D721Med (cell line): ENCODE results near the gene ANKRD28.

Source experiments
- DNase-seq: peaks from one replicate; pipeline ENCODE4 v3.0.0; 2011; ENCODE audit warnings: low spot score; ENCODE audit not compliant: insufficient read length
- FAIRE-seq: peaks from 2 replicates; lab custom pipeline; 2011; peaks lifted over from hg19 to GRCh38; lab: Jason Lieb, UNC
- TF ChIP-seq, protein P1 (sequence below): IDR thresholded peaks from 2 replicates; pipeline ENCODE4 v1.5.1; 2012; ENCODE audit warnings: mild to moderate bottlenecking, control low read depth; ENCODE audit not compliant: insufficient read depth; ENCODE audit errors: missing control alignments

Gene ANKRD28

DNA sequence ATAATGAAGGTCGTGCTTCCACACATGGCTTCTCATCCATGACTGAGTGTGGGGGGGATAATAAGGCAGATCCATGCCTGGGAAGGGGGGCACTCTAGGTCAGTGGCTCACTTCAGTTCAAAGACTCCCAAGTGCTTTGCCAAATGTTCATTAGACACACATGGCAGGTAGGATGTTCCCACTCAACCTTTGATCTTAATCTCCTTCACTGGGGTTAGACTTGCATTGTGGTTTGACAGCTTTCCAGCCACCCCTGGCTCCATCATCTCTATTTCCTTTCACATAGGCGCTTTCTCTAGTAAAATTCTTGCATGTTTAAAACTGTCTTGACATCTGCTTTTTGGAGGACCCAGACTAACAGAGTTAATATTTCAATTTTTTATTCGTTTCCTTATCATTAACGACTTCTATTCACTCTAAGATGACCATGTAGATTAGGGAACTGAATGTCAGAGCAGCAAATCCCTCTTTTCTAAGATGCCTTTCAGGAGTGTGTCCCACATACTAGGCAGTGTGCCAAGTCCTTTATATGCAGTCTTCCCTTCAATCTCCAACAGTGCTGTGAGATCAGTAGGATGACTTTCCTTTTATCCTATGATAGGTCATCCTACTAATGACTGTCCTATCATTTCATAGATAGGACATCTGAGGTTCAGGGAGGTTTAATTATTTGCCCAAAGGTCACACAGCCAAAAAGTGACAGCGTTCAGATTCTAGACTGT lies 138.4 kb downstream of the ANKRD28 start:
- DNase-seq (no peak), FAIRE-seq (no peak)
- TF ChIP-seq, protein P1, sequence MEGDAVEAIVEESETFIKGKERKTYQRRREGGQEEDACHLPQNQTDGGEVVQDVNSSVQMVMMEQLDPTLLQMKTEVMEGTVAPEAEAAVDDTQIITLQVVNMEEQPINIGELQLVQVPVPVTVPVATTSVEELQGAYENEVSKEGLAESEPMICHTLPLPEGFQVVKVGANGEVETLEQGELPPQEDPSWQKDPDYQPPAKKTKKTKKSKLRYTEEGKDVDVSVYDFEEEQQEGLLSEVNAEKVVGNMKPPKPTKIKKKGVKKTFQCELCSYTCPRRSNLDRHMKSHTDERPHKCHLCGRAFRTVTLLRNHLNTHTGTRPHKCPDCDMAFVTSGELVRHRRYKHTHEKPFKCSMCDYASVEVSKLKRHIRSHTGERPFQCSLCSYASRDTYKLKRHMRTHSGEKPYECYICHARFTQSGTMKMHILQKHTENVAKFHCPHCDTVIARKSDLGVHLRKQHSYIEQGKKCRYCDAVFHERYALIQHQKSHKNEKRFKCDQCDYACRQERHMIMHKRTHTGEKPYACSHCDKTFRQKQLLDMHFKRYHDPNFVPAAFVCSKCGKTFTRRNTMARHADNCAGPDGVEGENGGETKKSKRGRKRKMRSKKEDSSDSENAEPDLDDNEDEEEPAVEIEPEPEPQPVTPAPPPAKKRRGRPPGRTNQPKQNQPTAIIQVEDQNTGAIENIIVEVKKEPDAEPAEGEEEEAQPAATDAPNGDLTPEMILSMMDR, result no peak

DNA sequence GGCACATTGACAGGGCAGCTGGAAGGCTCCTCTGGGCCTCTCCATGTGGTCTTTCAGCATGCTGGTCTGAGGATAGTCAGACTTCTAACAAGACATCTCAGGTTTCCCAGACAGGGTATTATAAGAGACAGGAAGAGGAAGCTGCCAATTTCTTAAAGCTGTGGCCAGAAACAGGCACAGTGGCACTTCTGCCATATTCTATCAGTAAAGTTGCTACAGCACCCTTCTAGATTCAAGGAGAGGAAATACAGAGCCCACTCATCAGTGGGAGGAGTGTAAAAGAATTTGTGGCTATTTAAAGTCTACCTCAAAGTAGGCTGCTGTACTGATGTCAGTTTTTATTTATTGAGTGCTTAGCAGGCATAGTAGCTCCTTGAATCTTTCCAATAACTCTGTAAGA lies 140.8 kb downstream of the ANKRD28 start:
- TF ChIP-seq, protein P1, result no peak
- DNase-seq (no peak), FAIRE-seq (no peak)

DNA sequence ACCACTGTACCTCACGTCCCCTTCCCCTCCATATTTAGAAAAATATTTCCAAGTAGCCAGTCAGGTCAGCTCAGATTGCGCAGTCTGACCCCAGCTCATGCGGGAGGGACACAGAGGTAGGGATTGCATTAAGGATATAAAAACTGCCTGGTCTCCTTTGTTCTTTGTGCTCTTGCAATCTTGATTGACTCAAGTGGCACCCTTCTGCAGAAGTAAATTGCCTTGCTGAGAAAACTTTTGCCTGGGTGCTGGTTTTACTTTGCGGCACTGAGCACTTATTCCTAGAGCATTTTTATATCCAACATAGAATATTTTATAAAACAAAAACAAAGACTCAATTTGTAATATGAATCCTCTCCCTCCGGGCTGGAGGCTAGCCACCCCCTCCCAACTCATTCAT lies 141.4 kb downstream of the ANKRD28 start:
- FAIRE-seq, result no peak
- TF ChIP-seq, protein P1, result no peak
- no peak for DNase-seq

DNA sequence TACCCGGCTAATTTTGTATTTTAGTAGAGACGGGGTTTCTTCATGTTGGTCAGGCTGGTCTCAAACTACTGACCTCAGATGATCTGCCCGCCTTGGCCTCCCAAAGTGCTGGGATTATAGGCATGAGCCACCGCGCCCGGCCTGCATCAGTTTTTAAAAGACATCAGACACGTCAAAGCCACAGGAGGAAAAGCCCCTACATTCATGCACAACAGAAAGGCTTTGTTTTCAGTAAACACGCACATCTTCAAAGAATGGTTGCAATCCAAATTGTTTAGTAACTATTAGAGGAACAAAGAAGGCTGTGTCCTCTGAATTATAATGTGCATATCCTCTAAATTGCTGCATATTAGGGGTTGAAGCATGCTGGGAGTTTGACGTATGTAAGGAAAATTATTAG lies 142.9 kb downstream of the ANKRD28 start:
- FAIRE-seq (no peak), DNase-seq (no peak)
- TF ChIP-seq, protein P1, result no peak

DNA sequence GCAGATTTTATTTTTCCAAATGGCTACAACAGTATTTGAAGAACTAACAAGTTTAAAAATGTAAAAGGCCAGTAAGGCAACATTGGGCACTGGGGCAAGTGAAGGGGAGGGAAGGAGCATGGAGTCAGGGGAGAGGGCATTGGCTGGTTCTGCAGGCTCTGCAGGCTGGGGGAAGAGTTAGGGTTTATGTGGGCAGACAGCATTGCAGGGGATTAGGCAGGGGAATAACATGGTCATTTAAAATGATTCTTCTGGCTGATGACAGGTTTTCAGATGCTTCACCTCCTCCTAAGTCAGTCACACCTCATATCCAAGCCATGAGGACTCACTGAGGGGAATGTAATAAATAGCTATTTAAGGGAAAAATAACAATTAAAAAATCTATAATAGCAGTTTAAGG lies 143.7 kb downstream of the ANKRD28 start:
- TF ChIP-seq, protein P1, result no peak
- DNase-seq (no peak), FAIRE-seq (no peak)

DNA sequence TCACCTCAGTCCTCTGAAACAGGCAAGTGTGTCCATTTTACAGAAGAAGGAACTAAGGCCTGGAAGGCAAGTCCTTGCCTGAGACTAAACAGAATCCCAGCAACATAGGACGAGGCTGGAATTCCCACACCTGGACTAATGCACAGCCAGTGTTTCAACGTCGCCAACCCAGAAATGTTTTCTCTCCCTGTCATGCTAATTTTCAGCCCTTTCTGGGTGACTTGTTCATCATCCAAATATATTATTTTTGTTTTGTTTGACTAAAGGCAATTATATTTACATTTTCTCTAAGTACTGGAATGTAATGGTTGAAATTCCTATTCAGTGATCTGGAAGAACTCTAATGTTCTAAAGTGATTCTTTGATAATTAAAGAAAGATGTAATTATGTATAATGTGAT lies 144.5 kb downstream of the ANKRD28 start:
- no peak for DNase-seq
- TF ChIP-seq, protein P1, result no peak
- FAIRE-seq, result no peak

DNA sequence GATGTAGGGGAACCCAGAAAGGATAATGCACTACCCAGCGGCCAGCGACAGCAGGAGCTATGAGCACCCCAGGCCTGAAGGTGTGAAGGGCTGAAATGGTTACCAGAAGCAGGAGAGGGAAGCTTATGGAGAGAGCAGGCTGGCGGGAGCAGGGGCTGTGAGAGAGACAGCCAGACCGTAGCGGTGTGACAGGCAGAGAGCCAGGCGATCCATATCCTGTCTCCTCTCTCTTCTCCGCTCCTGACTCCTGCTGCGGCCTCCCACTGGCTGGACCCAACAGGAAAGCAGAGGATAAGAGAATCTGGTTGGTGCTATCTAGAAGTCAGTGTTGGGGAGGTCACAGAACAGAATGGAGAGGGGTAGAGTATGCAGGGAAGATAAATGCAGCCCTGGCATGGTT lies 146.4 kb downstream of the ANKRD28 start:
- TF ChIP-seq, protein P1, result no peak
- FAIRE-seq, result no peak
- DNase-seq, result no peak
